Ascending aorta (tissue), 2 donors: ENCODE data around the gene C1QTNF9B. TPM values are rescaled to one million over a fixed set of nuclear protein-coding genes. Genes with fewer than 3 reads are reported as not detected.

Experiments
- DNase-seq, 2 donors: peaks; one replicate each; pipeline ENCODE4 v3.0.0-alpha.2; 2019; ENCODE audit warnings: low spot score in 2 of 2
- H3K27ac ChIP-seq, 2 donors: fragments of 200-600 bp; sonication (generic); one replicate each; pipeline ENCODE4 v1.5.1; 2016 to 2017; ENCODE audit warnings: mild to moderate bottlenecking in 1 of 2
- H3K27me3 ChIP-seq: fragments of 200-600 bp; sonication (generic); one replicate; pipeline ENCODE4 v1.5.1; 2017
- H3K36me3 ChIP-seq, 2 donors: fragments of 200-600 bp; sonication (generic); one replicate each; pipeline ENCODE4 v1.5.1; 2016
- H3K4me1 ChIP-seq, 2 donors: fragments of 200-600 bp; sonication (generic); one replicate each; pipeline ENCODE4 v1.5.1; 2016 to 2017; ENCODE audit warnings: mild to moderate bottlenecking in 1 of 2
- H3K4me3 ChIP-seq, 2 donors: fragments of 200-600 bp; sonication (generic); one replicate each; pipeline ENCODE4 v1.5.1; 2016 to 2017; ENCODE audit warnings: mild to moderate bottlenecking in 1 of 2
- H3K9me3 ChIP-seq, 2 donors: fragments of 200-600 bp; sonication (generic); one replicate each; pipeline ENCODE4 v1.5.1; 2016
- CTCF ChIP-seq, 3 experiments: fragments of 200-600 bp in 2 of 3; fragments of 450-650 bp in 1 of 3; sonication (generic) in 2 of 3; IDR thresholded peaks; one replicate each; pipeline ENCODE4 v1.5.1; 2016 to 2019; ENCODE audit warnings: antibody characterized with exemption in 3 of 3, mild to moderate bottlenecking in 1 of 3, moderate library complexity in 1 of 3
- intact Hi-C: fragments of 100-400 bp; cut with DNase I; formaldehyde crosslinking; loops from one replicate; pipeline ENCODE4 v1.15.1; 2023
- total RNA-seq: library from RNA; depleted of rRNA; stranded (reverse); fragments of >200 nt; gene quantifications from one replicate; pipeline ENCODE4 v1.1.0, GENCODE V29; 2016

C1QTNF9B gene
- total RNA-seq, 1 donor from 2014 or later = not detected

- Histone ChIP-seq H3K36me3 (peaks cover 0 to 14% of the 10 kb centered on the region in 2 donors), H3K4me3 (no peak overlapping the region), H3K4me1 (no peaks in the 10 kb centered on the region), H3K27me3 (no peaks in the 10 kb centered on the region), H3K9me3 (no peaks in the 10 kb centered on the region), H3K27ac (no peak overlapping the region)
- no peak for TF ChIP-seq CTCF (IDR thresholded peaks at IDR 0.05)
- intact Hi-C loops = no loop called here
- no peak for DNase-seq
Measured at GRCh38 chr13:23859904-23860303, 37.4 kb downstream of the C1QTNF9B start.

GRCh38 chr13:23859455-23859854 lies 37.8 kb downstream of the C1QTNF9B start:
- Histone ChIP-seq H3K27me3 (no peaks in the 10 kb centered on the region), H3K27ac (no peak overlapping the region), H3K4me3 (no peak overlapping the region), H3K9me3 (no peaks in the 10 kb centered on the region), H3K4me1 (no peaks in the 10 kb centered on the region), H3K36me3 (peaks cover 0 to 14% of the 10 kb centered on the region in 2 donors)
- no peak for DNase-seq
- intact Hi-C loops = no loop called here
- TF ChIP-seq CTCF (IDR thresholded peaks at IDR 0.05) = no peak

GRCh38 chr13:23858546-23858945 lies 38.8 kb downstream of the C1QTNF9B start:
- Histone ChIP-seq H3K4me3 (no peak overlapping the region), H3K27me3 (no peaks in the 10 kb centered on the region), H3K4me1 (no peaks in the 10 kb centered on the region), H3K27ac (no peak overlapping the region), H3K9me3 (no peaks in the 10 kb centered on the region), H3K36me3 (peaks cover 0 to 14% of the 10 kb centered on the region in 2 donors)
- DNase-seq = no peak
- TF ChIP-seq CTCF (IDR thresholded peaks at IDR 0.05) = no peak
- intact Hi-C loops = no loop called here

- TF ChIP-seq CTCF (IDR thresholded peaks at IDR 0.05) = no peak
- Histone ChIP-seq H3K36me3 (peaks cover 0 to 5% of the 10 kb centered on the region in 2 donors), H3K27me3 (no peaks in the 10 kb centered on the region), H3K4me1 (no peaks in the 10 kb centered on the region), H3K27ac (no peak overlapping the region), H3K4me3 (no peak overlapping the region), H3K9me3 (no peaks in the 10 kb centered on the region)
- no peak for DNase-seq
- intact Hi-C loops = no loop called here
Measured at GRCh38 chr13:23856008-23856750, 41.1 kb downstream of the C1QTNF9B start.

GRCh38 chr13:23855360-23855759 lies 41.9 kb downstream of the C1QTNF9B start:
- H3K27me3 ChIP-seq = no peaks in the 10 kb centered on the region
- H3K4me3 ChIP-seq = no peak overlapping the region
- H3K9me3 ChIP-seq = no peaks in the 10 kb centered on the region
- no peaks in the 10 kb centered on the region for H3K4me1 ChIP-seq
- intact Hi-C loops = no loop called here
- no peak overlapping the region for H3K27ac ChIP-seq
- DNase-seq = no peak
- no peak for TF ChIP-seq CTCF (IDR thresholded peaks at IDR 0.05)
- no peaks in the 10 kb centered on the region for H3K36me3 ChIP-seq
